ENCODE data around the gene AGPAT2. TPM values are rescaled to one million over a fixed set of nuclear protein-coding genes. Genes with fewer than 3 reads are reported as not detected.

The AGPAT2 gene
- total RNA-seq, 1 donor from 2014 or later: 30.8 TPM

- H3K79me2 ChIP-seq (ENCODE audit: insufficient read depth, low read length): peaks cover 17% of the 10 kb centered on the region
- Mint-ChIP-seq H3K27me3 (ENCODE audit: low read depth, unreplicated experiment) (peaks cover 13% of the 10 kb centered on the region), H3K4me3 (ENCODE audit: unreplicated experiment) (peak overlapping the region; percentile 88), H3K27ac (ENCODE audit: unreplicated experiment) (no peak overlapping the region), H3K9me3 (ENCODE audit: unreplicated experiment) (no peaks in the 10 kb centered on the region), H3K36me3 (ENCODE audit: low read depth, unreplicated experiment) (no peaks in the 10 kb centered on the region), H3K4me1 (ENCODE audit: low read depth, unreplicated experiment) (no peaks in the 10 kb centered on the region)
- H3K9ac ChIP-seq (ENCODE audit: low read length): peak overlapping the region; percentile 76
- DNase-seq (ENCODE audit: low read depth): no peak
- H2AFZ ChIP-seq (ENCODE audit: low read depth, low read length): peak overlapping the region; percentile 86
- H3K9me3 ChIP-seq (ENCODE audit: insufficient read depth, low read depth, low read length): no peaks in the 10 kb centered on the region
- peak overlapping the region; percentile 95 for H3K4me2 ChIP-seq (ENCODE audit: low read length)
- TF ChIP-seq EZH2 (IDR thresholded peaks at IDR 0.05; ENCODE audit: insufficient read depth, low read length) (no peak), CTCF (IDR thresholded peaks at IDR 0.05; ENCODE audit: insufficient read depth, low read depth, low read length) (no peak)
- peaks cover 42% of the 10 kb centered on the region for H4K20me1 ChIP-seq (ENCODE audit: insufficient read depth, low read length)
- H3K27me3 ChIP-seq (ENCODE audit: insufficient read depth, low read length): no peaks in the 10 kb centered on the region
- H3K27ac ChIP-seq (ENCODE audit: low read depth, low read length): no peak overlapping the region
- H3K36me3 ChIP-seq (ENCODE audit: insufficient read depth, low read length): no peaks in the 10 kb centered on the region
- peaks cover 7% of the 10 kb centered on the region for H3K4me1 ChIP-seq (ENCODE audit: insufficient read depth, low read length)
- FAIRE-seq: no peak
- H3K4me3 ChIP-seq (ENCODE audit: insufficient read depth, low read depth, low read length): peak overlapping the region; percentile 65
These were observed 1.3 kb downstream of the AGPAT2 start for GRCh38 chr9:136685790-136686533.

- peak overlapping the region; percentile 95 for H3K4me2 ChIP-seq (ENCODE audit: low read length)
- TF ChIP-seq EZH2 (IDR thresholded peaks at IDR 0.05; ENCODE audit: insufficient read depth, low read length) (no peak), CTCF (IDR thresholded peaks at IDR 0.05; ENCODE audit: insufficient read depth, low read depth, low read length) (no peak)
These were observed 2.0 kb downstream of the AGPAT2 start for GRCh38 chr9:136685216-136685615.

GRCh38 chr9:136684799-136685198 lies 2.5 kb downstream of the AGPAT2 start:
- Mint-ChIP-seq H3K4me3 (ENCODE audit: unreplicated experiment) (no peak overlapping the region), H3K9me3 (ENCODE audit: unreplicated experiment) (no peaks in the 10 kb centered on the region), H3K27ac (ENCODE audit: unreplicated experiment) (no peak overlapping the region), H3K36me3 (ENCODE audit: low read depth, unreplicated experiment) (no peaks in the 10 kb centered on the region), H3K4me1 (ENCODE audit: low read depth, unreplicated experiment) (no peaks in the 10 kb centered on the region), H3K27me3 (ENCODE audit: low read depth, unreplicated experiment) (peaks cover 8% of the 10 kb centered on the region)
- H3K4me2 ChIP-seq (ENCODE audit: low read length): no peak overlapping the region
- H3K27me3 ChIP-seq (ENCODE audit: insufficient read depth, low read length): no peaks in the 10 kb centered on the region
- TF ChIP-seq CTCF (IDR thresholded peaks at IDR 0.05; ENCODE audit: insufficient read depth, low read depth, low read length) (no peak), EZH2 (IDR thresholded peaks at IDR 0.05; ENCODE audit: insufficient read depth, low read length) (no peak)
- peaks cover 17% of the 10 kb centered on the region for H3K79me2 ChIP-seq (ENCODE audit: insufficient read depth, low read length)
- H3K4me3 ChIP-seq (ENCODE audit: insufficient read depth, low read depth, low read length): no peak overlapping the region
- no peak overlapping the region for H3K27ac ChIP-seq (ENCODE audit: low read depth, low read length)
- peaks cover 7% of the 10 kb centered on the region for H3K4me1 ChIP-seq (ENCODE audit: insufficient read depth, low read length)
- no peak overlapping the region for H3K9ac ChIP-seq (ENCODE audit: low read length)
- H2AFZ ChIP-seq (ENCODE audit: low read depth, low read length): no peak overlapping the region
- no peaks in the 10 kb centered on the region for H3K9me3 ChIP-seq (ENCODE audit: insufficient read depth, low read depth, low read length)
- H3K36me3 ChIP-seq (ENCODE audit: insufficient read depth, low read length): no peaks in the 10 kb centered on the region
- no peak for FAIRE-seq
- H4K20me1 ChIP-seq (ENCODE audit: insufficient read depth, low read length): peaks cover 44% of the 10 kb centered on the region
- DNase-seq (ENCODE audit: low read depth): no peak

More at GRCh38 chr9:136685216-136685615, 2.0 kb downstream of the AGPAT2 start:
- Histone ChIP-seq H2AFZ (ENCODE audit: low read depth, low read length) (no peak overlapping the region), H3K27ac (ENCODE audit: low read depth, low read length) (no peak overlapping the region), H4K20me1 (ENCODE audit: insufficient read depth, low read length) (peaks cover 42% of the 10 kb centered on the region), H3K9me3 (ENCODE audit: insufficient read depth, low read depth, low read length) (no peaks in the 10 kb centered on the region), H3K4me3 (ENCODE audit: insufficient read depth, low read depth, low read length) (no peak overlapping the region), H3K79me2 (ENCODE audit: insufficient read depth, low read length) (peaks cover 17% of the 10 kb centered on the region), H3K27me3 (ENCODE audit: insufficient read depth, low read length) (no peaks in the 10 kb centered on the region), H3K9ac (ENCODE audit: low read length) (no peak overlapping the region), H3K36me3 (ENCODE audit: insufficient read depth, low read length) (no peaks in the 10 kb centered on the region), H3K4me1 (ENCODE audit: insufficient read depth, low read length) (peaks cover 7% of the 10 kb centered on the region)
- DNase-seq (ENCODE audit: low read depth) (no peak), FAIRE-seq (no peak)
- no peak overlapping the region for H3K27ac Mint-ChIP-seq (ENCODE audit: unreplicated experiment)
- no peaks in the 10 kb centered on the region for H3K9me3 Mint-ChIP-seq (ENCODE audit: unreplicated experiment)
- peaks cover 11% of the 10 kb centered on the region for H3K27me3 Mint-ChIP-seq (ENCODE audit: low read depth, unreplicated experiment)
- no peak overlapping the region for H3K4me3 Mint-ChIP-seq (ENCODE audit: unreplicated experiment)
- no peaks in the 10 kb centered on the region for H3K36me3 Mint-ChIP-seq (ENCODE audit: low read depth, unreplicated experiment)
- H3K4me1 Mint-ChIP-seq (ENCODE audit: low read depth, unreplicated experiment): no peaks in the 10 kb centered on the region
